NCI-H2171 treated with DMSO at 0.1 percent for 48 hours (cell line): ENCODE data around the gene BPIFB6.

Experiments
- DNase-seq: peaks from one replicate; lab custom pipeline; 2025; lab: John Stamatoyannopoulos, UW

The BPIFB6 gene

DNA sequence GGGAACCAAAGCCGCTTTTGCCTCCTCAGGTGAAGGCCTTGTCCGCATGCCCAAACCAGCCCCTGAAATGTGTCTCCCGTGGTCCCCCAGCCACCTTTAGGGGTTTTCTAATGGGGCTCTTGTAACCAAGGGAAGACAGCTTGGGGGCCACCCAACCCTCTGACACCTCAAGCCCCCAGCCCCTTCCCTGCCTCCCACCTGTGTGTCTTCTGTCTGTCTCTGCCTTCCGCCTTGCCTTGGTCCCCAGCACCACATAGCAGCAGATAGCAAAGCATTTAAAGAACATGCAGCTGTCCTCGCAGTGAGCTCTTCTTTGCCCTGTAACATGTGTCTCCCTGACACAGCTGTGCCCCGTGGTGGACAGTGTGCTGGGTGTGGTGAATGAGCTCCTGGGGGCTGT is 31.8 kb downstream of the BPIFB6 start:
- DNase-seq: no peak

DNA sequence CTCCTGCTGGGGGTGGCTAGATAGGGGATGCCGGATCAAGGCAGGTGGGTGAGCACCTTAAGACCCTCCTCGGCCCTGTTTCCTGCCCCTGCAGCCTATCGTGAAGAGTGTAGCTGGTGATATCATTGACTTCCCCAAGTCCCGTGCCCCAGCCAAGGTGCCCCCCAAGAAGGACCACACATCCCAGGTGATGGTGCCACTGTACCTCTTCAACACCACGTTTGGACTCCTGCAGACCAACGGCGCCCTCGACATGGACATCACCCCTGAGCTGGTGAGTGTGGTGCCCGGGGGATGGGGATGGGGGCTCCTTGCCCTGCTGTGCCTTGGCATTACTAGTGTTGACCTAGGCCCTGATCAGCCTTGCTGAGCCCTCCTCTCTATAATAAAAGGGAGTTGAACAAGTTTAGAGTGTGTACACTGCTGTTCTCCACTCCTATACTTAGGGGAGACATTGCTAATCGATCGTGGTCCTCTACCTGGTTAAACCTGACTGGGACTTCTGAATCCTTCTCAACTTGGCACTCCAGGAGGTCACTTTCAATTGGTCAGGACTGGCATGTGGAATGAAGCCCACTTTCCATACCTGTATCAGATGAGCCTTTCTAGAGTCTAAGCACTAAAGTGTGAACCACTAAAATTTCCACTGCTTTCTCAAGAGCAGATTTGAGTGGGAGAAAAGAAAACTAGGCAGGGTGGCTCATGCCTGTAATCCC is 33.3 kb downstream of the BPIFB6 start:
- no peak for DNase-seq

DNA sequence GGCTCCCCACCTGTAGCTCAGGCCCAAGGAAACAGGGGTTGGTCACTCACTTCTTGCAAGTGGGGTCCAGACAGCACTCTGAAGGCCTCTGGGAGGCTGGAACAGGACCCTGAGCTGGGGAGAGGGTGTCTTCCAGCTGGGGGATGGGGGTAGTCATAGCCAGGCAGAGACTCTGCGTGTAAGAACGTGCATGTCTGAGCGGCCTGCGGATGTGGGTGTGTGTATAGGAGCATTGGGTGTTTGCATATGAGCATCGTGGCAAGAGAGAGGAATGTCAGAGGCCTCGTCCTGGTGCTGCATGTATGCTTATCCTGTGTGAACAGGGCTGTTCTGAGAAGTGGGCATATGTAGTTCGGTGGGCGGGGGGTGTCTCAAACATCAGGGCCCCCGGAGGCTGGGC is 34.3 kb downstream of the BPIFB6 start:
- DNase-seq: no peak

DNA sequence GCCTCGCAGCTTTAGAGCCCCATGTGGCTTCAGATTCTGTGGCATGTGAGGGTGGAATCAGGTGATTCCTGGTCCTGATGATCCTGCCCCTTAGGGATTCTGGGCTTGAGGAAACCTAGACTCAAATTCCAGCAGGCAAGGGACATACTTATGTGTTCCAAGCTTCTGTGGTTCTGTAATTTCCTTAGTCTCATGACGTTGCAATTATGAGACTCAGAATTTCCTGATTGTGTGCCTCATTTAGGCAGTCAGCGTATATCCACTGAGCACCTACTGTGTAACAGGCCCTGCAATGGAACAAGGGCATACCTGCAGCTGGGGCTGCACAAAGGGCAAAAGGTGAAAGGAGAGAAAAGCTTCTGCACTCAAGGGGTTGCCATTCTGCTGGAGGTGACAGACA is 36.4 kb downstream of the BPIFB6 start:
- no peak for DNase-seq

DNA sequence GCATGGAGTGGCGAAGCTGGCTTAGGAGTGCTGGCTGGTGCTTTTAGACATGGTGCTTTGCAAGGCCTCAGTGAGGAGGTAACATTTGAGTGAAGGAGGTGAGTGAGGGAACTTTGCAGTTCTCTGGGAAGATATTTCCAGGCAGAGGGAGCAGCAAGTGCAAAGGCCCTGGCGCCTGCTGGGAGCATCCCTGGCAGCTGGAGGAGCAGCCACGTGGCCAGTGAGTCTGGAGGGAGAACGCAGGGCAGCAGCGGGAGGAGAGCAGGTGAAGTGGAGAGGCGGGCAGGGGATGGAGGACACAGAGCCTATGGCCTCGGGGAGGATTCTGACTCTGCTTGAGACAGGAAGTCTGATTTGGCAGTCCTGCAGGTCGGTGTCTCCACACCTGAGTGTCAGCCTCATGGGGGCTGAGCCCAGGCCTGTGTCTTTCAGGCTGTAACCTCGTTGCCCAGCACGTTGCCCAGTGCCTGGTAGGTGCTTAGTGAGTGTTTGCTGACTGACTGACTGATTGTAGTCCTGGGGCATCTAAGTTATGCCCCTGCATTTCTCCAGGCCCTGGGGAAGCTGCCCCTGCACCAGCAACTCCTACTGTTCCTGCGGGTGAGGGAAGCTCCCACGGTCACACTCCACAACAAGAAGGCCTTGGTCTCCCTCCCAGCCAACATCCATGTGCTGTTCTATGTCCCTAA is 36.9 kb downstream of the BPIFB6 start:
- DNase-seq: no peak

DNA sequence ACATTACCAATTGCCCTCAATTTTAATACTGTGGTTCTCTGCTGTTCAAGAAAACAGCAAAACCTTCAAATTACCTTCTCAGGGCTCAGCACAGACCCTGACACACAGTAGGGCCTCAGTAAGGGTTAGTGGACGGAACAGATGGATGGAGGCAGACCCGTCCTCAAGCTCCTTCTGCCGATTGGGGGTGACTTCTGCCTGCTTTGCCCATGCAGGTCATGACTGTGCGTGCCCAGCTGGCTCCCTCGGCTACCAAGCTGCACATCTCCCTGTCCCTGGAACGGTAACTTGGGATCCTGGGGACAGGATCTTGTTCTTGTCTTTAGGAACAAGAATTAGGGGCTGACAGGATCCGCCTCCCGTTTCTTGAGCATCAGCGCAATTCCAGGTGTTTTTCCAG is 38.2 kb downstream of the BPIFB6 start:
- no peak for DNase-seq

DNA sequence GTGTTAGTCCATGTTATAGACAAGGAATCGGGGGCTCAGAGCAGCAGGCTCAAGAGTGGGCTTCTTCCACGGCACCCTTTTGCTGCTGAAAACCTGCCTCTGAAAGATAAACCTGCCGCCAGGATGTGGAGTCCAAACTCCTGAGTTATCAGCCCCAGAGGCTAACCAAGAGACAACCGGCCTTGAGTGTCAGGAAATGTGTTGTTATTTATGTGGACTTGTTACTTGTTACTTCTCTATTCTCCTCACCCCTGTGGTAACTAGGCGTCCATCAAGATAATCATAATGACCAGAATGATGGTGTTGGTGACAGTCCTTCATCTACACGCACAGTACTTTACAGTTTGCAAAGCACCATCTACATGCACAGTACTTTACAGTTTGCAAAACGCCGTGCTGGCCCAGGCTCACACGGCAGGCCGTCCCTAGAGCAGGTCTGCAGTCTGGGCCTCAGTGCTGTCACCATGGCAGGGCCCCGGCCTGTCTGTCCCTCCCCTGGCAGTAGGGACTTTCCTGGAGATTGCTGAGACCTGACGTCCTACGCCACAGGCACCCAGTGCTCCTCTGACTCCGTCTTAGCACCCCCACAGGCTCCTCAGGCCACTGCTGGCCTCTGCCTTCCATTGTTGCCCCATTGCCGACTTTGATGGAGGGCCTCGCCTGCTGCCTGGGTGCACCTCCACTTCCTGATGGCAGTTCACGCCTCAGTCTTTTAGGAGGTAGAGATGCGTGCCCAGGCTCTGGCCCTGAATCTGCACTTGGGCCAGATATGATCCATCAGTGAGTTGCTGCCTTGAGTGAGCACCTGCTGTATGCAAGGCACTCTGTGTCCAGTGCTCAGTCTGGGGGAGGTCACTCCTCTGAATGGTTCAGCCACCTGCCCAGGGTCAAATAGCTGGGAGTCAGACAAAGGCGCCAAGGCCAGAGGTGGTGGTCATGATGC is 38.9 kb downstream of the BPIFB6 start:
- DNase-seq: no peak

DNA sequence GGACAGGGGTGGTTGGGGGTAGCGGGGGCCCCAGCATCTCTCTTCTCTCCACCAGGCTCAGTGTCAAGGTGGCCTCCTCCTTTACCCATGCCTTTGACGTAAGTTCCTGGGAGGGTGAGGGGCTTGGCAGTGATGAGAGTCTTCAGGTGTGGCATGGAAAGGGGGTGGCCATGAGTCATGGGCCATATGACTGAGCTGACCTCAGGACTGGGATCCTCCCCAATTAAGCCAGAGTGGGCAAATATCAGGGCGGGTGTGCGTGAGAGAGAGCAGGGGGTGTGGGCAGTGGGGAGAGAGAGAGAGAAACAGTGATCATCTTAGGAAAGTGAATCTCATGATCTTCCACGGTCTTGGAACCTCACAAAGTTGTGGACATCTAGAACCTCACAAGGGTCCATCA is 39.8 kb downstream of the BPIFB6 start:
- no peak for DNase-seq

DNA sequence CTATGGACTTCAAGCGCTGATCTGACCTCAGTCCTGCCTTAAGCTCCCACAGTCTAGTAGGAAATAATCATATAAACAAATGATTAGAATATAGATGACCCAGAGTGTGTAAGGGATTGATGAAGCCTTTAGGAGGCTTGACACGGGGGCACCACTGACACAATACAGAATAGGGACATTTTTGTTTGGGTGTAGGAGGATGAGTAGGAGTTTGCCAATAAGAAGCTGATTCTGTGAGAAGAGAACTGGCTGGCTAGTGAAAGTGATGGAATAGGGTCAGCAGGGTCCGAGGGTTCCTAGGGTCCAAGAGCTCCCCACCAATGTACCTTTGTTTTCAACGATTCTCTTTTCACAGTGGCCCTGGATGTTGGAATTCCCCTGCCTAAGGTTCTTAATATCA is 40.9 kb downstream of the BPIFB6 start:
- no peak for DNase-seq

DNA sequence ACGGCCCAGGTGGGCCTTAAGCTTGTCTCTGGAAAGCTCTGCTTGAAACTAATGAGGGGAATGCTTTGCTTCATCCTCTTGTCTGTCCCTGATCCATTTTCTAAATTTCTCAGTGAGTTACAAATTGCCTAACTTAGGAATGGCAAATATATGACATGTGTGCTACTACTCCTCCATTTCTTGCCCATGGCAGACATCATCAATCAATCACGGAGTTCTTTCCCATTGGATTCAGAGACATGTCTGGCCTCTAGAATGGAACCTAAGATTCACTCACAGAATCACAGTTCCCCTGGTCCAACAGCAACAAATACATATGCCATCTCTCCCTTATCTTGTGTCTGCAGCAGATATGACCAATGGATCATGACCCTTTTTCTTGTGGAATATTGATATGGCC is 41.4 kb downstream of the BPIFB6 start:
- no peak for DNase-seq

DNA sequence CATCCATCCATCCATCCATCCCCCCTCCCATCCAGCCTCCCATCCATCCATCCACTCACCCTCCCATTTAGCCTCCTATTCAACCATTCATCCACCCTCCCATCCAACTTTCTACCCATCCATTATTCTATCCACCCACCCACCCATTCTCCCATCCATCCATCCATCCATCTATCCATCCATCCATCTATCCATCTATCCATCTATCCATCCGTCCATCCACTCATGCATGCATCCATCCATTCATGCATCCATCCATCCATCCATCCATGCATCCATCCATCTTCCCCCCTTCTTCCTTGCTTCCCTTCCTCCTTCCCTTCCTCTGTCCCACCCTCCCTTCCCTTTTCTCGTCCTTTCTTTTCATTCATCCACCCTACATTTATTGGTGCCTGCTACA is 43.2 kb downstream of the BPIFB6 start:
- DNase-seq: no peak

DNA sequence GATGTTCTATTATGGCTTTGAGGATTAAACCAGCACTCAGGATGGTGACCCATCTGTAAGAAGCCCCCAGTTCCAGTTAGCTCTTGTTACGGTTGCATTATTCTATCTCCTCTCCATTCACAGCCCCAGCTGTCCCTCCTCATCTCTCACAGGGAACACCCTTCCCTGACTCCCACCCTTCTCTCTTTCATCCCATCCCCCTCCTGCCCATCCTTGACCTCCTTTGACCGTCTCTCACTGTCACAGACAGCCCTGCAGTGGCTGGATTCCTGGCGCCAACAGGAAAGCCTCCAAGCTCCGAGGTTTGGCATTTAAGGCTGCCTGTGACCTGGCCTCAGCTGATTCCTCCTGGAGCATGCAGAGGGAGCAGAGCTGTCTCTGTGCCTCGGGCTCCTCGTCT is 43.8 kb downstream of the BPIFB6 start:
- DNase-seq: no peak

DNA sequence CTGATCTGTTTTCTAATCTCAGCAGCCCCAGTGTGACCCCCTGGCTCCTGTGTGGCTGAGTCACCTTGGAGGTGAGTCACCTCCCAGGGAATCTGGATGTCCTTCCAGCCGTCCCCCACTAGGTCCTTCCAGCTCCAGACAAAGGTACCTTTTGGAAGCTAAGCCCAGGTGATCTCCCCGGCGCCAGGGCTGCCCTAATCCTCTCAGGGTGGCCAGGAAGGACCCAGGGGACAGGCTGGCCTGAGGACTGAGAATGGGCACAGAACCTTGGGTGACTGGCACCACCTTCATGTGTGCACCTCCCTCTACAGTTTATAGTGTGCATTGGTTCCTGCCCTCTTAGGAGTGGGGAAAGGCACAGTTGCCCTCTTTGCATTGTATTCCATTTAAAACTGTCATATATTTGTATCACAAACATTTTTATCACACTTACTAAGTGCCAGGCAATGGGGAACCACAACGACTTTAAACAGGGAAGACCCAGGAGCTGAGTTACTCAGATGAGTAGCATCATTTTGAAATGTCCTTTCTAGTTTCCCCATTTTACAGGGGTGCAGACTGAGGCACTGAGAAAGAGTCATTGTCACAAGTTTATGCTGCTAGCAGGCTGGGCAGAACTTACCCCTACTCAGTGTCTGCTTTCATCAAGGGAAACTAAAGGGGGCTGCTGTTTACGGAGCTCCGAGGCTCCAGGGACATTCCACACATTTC is 45.4 kb downstream of the BPIFB6 start:
- no peak for DNase-seq

DNA sequence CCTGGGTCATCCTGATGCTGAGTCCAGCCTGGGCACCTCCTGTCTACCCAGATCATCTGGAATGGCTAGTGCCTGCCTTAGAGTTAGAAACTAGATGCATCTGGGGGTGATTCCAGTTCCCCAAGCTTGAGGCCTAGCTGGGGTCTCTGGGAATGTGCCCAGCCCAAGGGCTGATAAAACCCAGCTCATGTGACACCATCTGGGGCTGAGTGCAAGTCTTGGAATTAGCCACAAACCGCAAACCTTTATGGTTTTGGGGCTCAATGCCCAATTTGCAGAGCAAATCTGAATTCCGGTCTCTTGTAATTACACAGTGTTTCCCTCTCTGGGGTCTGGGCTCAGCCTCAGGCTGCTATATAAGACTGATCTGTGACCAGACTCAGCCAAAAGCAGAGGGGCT is 47.8 kb downstream of the BPIFB6 start, which contains the start of gene BPIFB4:
TSS of gene BPIFB4 (plus strand) at position 385 of the 400 bp plus-strand sequence. CDS start 1,884 bp downstream, outside the sequence.
- DNase-seq: no peak

DNA sequence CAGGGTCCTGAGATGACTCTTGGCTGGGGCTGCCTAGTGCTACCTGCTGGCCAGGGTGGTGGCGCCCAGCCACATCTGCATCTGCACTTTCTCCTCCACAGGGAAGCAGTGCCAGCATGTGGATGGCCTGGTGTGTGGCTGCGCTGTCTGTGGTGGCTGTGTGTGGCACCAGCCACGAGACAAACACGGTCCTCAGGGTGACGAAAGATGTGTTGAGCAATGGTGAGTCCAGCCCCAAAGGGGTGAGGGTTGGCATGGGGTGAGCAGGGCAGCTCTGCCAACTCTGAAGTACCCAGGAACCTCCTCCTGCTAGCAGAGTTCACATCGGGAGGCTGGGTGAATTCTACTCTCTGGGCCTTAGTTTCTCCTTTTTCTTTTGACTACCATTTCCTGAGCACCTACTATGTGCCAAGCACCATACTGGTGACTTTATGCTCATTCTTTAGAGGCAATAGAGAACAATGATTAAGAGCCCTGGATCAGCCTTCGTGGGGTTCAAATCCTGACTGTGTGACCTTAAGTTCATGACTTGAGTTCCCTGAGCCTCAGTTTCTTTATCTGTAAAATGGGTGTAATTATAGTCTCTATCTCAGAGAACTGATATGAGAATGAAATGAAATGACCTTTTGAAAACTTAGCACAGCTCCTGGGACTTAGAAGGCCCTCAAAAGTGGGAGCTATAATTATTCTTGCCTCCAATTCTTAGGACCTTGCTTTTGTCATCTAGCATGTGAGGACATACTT is 50.1 kb downstream of the BPIFB6 start:
- DNase-seq: no peak

DNA sequence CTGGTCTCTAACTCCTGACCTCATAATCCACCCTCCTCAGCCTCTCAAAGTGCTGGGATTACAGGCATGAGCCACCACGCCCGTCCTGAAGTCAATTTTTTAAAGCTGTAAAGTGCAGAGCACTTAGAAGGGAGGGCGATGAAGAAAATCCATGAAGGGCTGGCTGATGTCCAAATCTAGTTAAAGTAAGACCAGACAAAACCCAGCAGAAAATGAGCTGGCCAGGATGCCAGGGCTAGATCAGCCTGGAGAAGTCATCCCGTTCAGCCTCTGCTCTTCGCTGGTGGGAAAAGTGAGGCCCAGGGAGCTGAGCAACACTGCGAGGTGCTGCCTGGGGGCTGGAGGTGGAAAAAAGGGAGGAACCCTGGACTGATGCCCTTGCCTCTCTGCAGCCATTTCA is 51.1 kb downstream of the BPIFB6 start:
- DNase-seq: no peak

DNA sequence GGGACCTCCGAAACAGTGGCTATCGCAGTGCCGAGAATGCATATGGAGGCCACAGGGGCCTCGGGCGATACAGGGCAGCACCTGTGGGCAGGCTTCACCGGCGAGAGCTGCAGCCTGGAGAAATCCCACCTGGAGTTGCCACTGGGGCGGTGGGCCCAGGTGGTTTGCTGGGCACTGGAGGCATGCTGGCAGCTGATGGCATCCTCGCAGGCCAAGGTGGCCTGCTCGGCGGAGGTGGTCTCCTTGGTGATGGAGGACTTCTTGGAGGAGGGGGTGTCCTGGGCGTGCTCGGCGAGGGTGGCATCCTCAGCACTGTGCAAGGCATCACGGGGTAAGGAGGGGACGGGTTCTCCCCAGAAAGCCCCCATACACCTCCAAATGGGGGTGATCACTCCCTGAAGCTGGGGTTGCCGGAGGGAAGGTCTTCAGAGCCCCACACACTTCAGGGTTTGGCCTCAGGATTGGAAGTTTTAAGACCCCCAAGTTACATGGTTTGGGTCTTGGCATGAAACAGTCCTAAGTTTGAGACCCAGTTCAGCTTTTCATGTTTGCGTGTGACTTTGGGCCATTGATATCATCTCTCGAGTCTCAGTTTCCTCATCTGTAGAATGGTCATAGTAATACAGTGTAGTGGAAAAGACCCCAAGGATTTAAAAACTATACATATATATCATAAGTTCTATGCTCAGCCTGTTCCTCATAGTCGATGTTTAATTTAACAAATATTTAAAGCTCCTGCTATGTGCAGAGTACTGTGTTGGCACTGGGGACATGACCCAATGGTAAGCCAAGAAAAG is 52.3 kb downstream of the BPIFB6 start:
- no peak for DNase-seq

DNA sequence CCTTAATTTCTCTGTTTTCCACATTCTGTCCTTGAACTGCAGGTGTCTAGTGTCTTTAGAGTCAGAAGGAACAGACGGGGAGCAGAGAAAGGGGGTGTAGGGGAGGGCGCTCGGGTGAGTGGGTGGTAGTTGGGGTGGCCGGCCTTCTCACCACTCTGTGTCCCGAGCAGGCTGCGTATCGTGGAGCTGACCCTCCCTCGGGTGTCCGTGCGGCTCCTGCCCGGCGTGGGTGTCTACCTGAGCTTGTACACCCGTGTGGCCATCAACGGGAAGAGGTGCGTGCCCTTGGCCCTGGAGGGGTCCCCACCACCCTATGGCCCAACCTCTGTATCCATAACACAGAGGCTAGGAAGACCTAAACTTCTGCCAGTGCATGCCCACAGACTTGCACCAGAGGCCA is 53.3 kb downstream of the BPIFB6 start:
- no peak for DNase-seq

DNA sequence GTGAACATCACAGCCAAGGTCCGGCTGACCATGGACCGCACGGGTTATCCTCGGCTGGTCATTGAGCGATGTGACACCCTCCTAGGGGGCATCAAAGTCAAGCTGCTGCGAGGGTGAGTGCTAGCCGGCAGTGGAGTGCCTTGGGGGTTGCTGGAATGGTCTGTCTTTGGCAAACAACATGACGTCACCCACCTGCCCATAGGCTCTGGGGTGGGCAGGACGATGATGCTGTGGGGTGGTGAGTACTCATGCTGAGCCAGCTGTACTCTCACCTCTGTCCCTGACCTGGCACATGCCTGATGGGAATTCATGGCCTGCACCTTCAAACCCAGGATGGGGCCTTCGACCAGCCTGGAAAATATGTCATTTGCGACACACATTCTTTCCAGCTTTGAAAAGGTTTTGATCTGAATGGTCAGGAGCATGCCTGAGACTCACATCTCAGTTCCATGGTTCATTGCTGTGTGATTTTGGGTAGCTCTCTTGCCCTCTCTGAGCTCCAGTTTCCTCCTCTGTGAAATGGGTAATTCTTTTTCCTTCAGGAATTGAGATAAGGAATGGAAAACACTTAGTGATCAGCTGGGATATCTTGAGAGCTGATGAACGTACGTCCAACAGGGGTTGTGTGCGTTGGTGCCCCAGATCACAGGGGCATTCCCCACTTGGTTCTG is 54.7 kb downstream of the BPIFB6 start:
- no peak for DNase-seq

DNA sequence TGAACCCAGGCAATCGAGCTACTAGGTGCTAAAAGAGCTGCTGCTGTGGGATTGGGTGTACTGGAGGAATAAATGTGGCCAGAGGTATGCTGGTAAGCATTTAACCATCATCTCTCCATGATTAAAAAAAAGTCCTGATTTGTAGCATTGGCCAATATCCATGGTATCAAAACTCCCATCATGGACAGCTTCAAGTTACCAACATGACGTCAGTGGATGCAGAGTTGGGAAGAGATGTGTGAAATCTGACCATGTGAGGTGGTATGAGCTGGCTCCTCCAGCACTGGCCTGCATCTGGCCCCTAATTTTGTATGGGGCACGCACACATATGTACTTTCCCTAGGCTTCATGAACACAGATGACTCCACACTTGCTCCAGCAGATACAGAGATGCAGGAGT is 59.7 kb downstream of the BPIFB6 start:
- DNase-seq: no peak
